HG03108 (cell line): ENCODE data around the gene PTF1A.
"Not testable (repeated sequence)": the region's sequence is repeated elsewhere in the genome, so short reads cannot be mapped to it uniquely, and the experiment has no call there.

Experiments
- ATAC-seq: cut with Tn5 transposase; IDR thresholded peaks from one replicate; pipeline ENCODE4 v1.9.1; 2021; ENCODE audit warnings: moderate library complexity; ENCODE audit not compliant: unreplicated experiment

Gene PTF1A

DNA sequence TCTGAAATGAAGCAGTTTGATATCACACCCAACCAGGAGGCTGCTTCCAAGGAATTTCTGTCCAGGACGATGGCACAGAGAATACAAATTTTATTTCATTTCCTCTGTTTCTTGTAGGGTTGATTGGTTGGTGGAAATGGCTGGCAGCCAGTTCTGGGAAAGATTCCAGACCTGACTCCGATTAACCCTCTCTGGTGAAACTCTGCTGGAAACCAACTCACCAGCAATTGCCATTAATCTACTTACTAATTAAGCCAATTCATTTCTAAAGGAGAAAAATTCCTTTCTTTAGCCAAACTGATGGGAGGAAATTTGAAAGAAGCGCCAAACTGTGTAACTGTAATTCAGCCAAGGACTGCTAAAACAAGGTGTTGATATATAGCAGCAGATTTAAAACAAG, 10.7 kb downstream of the PTF1A start:
- no peak for ATAC-seq

DNA sequence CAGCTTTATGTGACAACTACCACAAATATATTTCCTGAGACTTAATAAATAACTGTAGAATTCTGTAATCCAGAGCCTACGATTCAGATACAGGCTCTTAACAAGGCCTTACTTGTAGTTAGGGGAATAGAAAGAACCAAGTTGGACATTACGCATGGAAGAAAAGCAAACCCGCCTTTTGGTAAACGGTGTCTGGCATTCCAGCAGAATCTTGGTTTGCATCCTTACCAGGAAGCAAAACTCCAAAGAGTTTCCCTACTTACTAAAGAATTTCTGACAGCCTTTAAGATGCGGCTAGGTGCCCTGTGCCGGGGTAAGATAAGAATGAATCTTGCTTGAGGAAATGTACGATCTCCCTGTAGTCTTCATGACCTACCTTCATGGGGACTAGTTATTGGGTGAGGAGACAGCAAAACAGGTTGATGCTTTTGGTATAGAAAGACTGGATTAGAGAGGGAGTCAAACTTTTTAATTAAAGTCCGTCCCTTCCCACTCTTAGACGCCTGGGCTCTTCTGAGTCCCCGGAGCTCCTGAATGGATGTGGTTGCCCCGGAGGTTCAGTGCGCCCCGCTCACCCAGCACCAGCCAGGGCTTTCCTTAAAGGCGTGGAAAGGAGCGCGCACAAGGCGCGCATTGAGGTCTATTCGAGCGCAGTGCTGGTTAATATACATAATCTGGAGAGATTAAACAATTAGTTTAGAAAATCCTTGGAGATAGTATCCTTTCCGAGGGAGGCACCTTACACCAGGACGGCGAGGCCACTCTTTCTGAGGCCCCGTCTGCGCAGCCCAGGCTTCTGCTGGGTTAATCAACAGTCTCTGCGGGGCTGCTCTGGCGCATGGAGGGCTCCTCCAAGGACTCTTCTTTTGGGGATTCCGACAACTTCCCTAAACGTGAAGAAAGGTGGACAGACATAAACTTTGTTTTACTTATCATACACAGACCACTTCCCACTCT, 11.5 kb downstream of the PTF1A start:
- no peak for ATAC-seq

DNA sequence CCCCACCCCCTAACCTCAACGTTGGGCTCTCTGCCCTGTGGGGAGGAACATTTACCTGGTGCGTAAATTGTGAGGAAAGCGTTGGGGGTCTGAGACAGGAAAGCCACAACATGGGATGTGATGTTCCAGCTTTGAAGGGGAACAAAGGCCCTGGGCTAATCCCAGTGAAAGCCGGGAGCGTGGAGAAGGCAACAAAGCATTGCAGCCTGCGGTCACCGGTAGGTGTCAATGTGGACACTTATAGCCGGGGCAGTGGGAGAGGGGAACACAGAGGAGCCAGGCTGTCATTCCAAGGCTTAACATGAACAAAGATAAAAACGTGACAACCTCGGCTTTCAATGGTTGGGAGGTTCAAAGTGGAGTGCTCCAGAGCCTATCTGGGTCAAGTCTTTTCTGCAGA, 12.7 kb downstream of the PTF1A start:
- no peak for ATAC-seq

DNA sequence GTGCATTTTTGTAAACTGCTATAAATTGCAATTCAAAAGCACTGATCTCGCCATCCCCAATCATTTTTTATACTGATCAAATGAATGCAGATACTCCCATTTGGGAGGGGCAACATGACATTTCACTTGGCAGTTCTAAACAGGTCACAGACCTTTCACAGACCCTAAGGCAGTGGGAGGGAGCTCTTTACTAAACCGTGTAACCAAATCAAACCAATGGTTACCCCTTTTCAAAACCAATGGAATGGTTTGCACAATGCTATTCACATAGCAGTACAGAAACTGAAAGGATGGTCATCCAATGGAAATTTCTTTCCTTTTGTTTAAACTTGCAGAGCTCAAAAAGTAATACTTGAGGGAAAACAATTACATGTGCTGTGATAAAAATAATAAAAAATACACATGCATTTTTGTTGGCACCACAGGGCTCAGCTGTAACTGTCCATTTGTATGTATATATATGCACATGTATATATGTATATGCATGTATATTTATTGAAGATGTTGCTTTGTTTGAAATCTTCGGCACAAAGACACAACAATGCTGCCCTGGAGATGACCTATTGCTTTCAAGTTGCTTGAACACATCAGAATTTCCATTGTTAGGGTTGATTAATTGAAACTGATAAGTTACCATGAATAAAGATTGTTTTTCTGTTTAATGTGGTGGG, 14.0 kb downstream of the PTF1A start:
- ATAC-seq = no peak

GRCh38 chr10:23217471-23217870, 25.4 kb downstream of the PTF1A start:
- no peak for ATAC-seq

- no peak for ATAC-seq
These were observed 38.5 kb downstream of the PTF1A start for GRCh38 chr10:23230582-23230981.

GRCh38 chr10:23238015-23238414, 45.9 kb downstream of the PTF1A start:
- no peak for ATAC-seq

GRCh38 chr10:23241779-23242178, 49.7 kb downstream of the PTF1A start:
- ATAC-seq = not testable (repeated sequence)
